ENCODE results near the gene CCDC40. TPM values are rescaled to one million over a fixed set of nuclear protein-coding genes. Genes with fewer than 3 reads are reported as not detected.

The CCDC40 gene
- total RNA-seq, 4 donors from 2014 or later: 6.7 to 17.3 (median 9.4) TPM

DNA sequence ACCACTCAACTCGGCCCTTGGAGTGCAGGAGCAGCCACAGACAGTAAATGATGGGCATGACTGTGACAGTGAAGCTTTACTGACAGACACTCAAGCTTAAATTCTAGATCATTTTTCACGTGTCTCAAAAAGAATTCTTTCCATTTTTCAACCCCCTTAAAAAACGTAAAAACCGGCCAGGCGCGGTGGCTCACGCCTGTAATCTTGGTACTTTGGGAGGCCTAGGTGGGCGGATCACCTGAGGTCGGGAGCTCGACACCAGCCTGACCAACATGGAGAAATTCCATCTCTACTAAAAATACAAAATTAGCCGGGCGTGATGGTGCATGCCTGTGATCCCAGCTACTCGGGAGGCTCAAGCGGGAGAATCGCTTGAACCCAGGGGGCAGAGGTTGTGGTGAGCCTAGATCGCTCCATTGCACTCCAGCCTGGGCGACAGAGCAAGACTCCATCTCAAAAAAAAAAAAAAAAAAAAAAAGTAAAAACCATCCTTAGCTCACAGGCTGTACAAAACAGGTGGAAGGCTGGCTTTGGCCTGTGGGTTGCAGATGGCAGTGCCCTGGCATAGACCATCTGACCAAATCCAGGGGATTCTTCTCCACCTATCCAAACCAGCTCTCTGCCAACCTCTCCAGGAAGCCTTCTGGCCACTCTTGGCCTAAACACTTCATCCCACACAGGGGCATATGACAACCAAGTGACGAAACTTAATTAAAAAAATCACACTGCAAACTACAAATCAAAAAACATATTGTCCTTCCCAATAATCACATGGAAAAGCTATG, 19.0 kb upstream of the CCDC40 start:
- 90 to 93% methylated on average over 18 of the region's 18 CpGs for WGBS, 2 donors
- no peak overlapping the region for H3K4me3 ChIP-seq (replicated peaks in 1 of 3)
- peaks cover 18 to 20% of the 10 kb centered on the region in 2 donors for H3K4me1 ChIP-seq
- H3K9me3 ChIP-seq: no peaks in the 10 kb centered on the region
- TF ChIP-seq, protein P1, sequence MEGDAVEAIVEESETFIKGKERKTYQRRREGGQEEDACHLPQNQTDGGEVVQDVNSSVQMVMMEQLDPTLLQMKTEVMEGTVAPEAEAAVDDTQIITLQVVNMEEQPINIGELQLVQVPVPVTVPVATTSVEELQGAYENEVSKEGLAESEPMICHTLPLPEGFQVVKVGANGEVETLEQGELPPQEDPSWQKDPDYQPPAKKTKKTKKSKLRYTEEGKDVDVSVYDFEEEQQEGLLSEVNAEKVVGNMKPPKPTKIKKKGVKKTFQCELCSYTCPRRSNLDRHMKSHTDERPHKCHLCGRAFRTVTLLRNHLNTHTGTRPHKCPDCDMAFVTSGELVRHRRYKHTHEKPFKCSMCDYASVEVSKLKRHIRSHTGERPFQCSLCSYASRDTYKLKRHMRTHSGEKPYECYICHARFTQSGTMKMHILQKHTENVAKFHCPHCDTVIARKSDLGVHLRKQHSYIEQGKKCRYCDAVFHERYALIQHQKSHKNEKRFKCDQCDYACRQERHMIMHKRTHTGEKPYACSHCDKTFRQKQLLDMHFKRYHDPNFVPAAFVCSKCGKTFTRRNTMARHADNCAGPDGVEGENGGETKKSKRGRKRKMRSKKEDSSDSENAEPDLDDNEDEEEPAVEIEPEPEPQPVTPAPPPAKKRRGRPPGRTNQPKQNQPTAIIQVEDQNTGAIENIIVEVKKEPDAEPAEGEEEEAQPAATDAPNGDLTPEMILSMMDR (IDR thresholded peaks at IDR 0.05): no peak
- no peak for TF ChIP-seq POLR2A (IDR thresholded peaks at IDR 0.05)
- H3K27me3 ChIP-seq: no peaks in the 10 kb centered on the region
- peaks cover 7 to 10% of the 10 kb centered on the region in 2 donors for H3K36me3 ChIP-seq
- no peak overlapping the region for H3K27ac ChIP-seq
- intact Hi-C loops (cut with DNase I): no loop called here
- DNase-seq: no peak

DNA sequence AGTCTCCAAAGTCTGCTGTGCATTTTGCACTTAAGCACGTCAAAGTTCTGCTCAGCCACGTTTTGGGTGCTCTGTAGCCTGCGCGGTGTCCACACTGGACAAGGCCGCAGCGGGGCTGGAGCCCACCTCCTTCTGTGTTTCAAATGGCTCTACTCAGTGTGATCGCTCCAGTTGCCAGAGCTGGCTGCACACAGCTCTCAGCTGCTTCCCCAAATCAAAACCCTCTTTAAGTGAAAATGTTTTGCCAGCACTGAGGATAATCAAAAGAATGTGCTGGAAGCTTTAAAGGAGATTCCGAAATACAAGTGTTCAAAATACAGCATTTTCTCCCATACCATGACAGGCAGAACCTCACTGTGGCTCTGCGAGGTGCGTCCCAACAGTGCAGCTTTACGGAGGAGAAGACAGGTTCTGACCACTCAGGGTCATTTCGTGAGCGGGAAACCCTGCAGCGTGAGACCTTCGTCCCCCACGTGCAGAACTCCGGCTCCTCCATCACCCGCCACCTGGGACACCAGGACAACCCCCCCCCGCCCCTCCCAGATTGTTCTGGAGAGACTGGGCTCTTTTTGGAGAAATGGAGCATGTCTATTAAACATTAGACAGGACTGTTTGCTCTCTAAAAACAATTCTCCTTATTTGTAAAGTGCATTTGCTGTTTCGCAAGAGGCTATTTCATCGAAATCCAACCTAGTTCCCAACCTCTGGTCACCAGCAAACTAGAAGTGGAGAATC, 17.4 kb upstream of the CCDC40 start:
- 51 to 54% methylated on average over 14 to 21 of the region's 21 CpGs for WGBS, 2 donors
- intact Hi-C loops (cut with DNase I): no loop called here
- no peak overlapping the region for H3K4me3 ChIP-seq (replicated peaks in 1 of 3)
- no peaks in the 10 kb centered on the region for H3K36me3 ChIP-seq
- no peaks in the 10 kb centered on the region for H3K9me3 ChIP-seq
- no peak for TF ChIP-seq POLR2A (IDR thresholded peaks at IDR 0.05)
- no peaks in the 10 kb centered on the region for H3K27me3 ChIP-seq
- H3K4me1 ChIP-seq: peaks cover 18 to 20% of the 10 kb centered on the region in 2 donors
- H3K27ac ChIP-seq: peak overlapping the region; percentile 60 to 64 (median 64)
- DNase-seq: peak; percentile 60 to 66

DNA sequence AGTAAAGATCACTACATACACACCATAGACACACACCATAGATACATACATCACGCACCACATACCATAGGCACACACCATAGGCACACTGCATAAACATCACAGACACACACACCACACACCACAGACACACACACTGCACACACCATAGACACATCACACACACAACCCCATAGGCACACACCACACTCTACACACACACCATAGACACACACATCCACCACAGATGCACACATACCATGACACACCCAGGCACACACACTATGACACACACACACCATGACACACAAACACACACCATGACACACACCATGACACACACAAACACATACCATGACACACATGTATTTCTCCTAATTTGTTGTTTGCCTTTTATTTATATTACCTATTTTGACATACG, 14.8 kb upstream of the CCDC40 start:
- 95 to 96% methylated on average over 2 of the region's 2 CpGs for WGBS, 2 donors
- Histone ChIP-seq H3K4me3 (replicated peaks in 1 of 3) (no peak overlapping the region), H3K27me3 (no peaks in the 10 kb centered on the region), H3K36me3 (no peaks in the 10 kb centered on the region), H3K4me1 (peaks cover 18 to 28% of the 10 kb centered on the region in 2 donors), H3K9me3 (no peaks in the 10 kb centered on the region), H3K27ac (no peak overlapping the region)
- no peak for DNase-seq
- TF ChIP-seq POLR2A (IDR thresholded peaks at IDR 0.05): no peak
- TF ChIP-seq, protein P1 (IDR thresholded peaks at IDR 0.05): no peak
- intact Hi-C loops (cut with DNase I): no loop called here

DNA sequence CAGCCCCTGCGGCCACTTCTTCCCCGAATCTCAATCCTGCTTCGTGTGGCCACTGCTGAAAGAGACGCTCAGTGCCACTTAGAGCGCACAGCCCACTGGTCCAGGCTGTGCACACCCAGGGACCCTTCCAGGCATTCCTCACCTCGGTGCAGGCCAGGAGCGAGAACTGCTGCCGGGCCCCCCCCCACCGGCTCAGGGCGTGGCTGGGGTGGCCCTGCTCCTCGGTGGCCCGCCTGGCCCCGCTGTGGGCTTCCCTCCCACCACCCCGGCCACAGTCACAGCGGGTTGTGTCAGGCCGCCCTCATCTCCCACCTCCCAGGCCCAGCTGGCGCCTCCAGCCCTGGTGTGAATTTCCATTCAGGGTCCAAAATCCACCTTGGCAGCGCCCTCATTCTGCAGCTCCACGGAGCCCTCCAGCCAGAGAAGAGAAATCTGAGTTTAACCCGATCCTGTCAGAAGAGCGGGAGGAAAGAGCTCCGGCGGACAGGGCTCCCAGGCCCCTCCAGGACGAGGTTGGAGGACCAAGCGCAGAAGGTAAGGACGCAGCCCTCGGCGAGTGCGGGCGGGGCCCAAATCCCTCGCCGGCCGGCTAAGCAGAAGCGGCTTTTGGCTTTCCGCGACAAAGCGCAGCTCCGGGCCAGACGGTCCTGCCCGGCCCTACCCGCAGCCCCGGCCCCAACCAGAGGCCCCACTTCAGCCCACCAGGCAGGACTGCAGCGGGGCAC, 12.8 kb upstream of the CCDC40 start:
- intact Hi-C loops (cut with DNase I): no loop called here
- Histone ChIP-seq H3K27me3 (no peaks in the 10 kb centered on the region), H3K27ac (no peak overlapping the region), H3K36me3 (no peaks in the 10 kb centered on the region), H3K4me1 (peaks cover 31 to 42% of the 10 kb centered on the region in 2 donors), H3K4me3 (replicated peaks in 1 of 3) (no peak overlapping the region), H3K9me3 (no peaks in the 10 kb centered on the region)
- WGBS, 2 donors: 65 to 76% methylated on average over 26 to 32 of the region's 43 CpGs
- TF ChIP-seq, protein P1 (IDR thresholded peaks at IDR 0.05): no peak
- TF ChIP-seq POLR2A (IDR thresholded peaks at IDR 0.05): no peak
- peak in 1 of 2 donors; percentile 42 for DNase-seq

DNA sequence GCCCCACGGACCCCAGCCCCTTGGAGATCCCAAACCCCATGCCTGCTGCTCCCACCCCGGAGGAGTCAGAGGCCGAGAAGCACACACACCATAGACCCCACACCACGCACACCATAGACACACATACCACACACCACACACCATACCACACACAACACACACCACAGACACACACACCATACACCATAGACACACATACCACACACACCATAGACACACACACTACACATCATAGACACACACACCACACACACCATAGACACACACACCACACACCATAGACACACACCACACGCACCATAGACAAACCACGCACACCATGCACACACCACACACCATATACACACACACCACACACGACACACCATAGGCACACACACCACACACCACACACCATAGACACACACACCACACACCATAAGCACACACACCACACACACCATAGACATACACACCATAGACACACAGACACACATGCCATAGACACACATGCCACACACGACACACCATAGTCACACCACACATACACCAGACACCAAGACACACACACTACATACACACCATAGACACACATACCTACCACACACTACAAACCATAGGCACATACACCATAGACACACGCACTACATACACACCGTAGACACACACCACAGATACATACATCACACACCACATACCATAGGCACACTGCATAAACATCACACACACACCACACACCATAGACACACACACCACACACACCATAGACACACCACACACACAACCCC, 12.1 kb upstream of the CCDC40 start:
- intact Hi-C loops (cut with DNase I): no loop called here
- Histone ChIP-seq H3K27ac (no peak overlapping the region), H3K9me3 (no peaks in the 10 kb centered on the region), H3K4me1 (peaks cover 31 to 42% of the 10 kb centered on the region in 2 donors), H3K36me3 (no peaks in the 10 kb centered on the region), H3K27me3 (no peaks in the 10 kb centered on the region), H3K4me3 (replicated peaks in 1 of 3) (no peak overlapping the region)
- no peak for DNase-seq
- 64 to 67% methylated on average over 8 to 9 of the region's 10 CpGs for WGBS, 2 donors
- TF ChIP-seq, protein P1 (IDR thresholded peaks at IDR 0.05): no peak
- TF ChIP-seq POLR2A (IDR thresholded peaks at IDR 0.05): no peak

All from thyroid gland (tissue), 4 donors.